HCT116 (cell line): ENCODE results near the gene SEPTIN2. TPM values are rescaled to one million over a fixed set of nuclear protein-coding genes. Genes with fewer than 3 reads are reported as not detected.

Experiments used
- ATAC-seq: fragments of 200-7000 bp; cut with Tn5 transposase; 2 replicates; pipeline ENCODE4 v1.9.1; 2020; ENCODE audit warnings: mild to moderate bottlenecking, moderate library complexity
- BruUV-seq: library from RNA; stranded (reverse); fragments of 400-500 nt; replicated peaks from 2 replicates; lab custom pipeline; 2021; lab: Mats Ljungman, UMichigan
- CTCF ChIA-PET: fragments of 300-600 bp; sonication (Branson Sonifier 250); formaldehyde crosslinking; loops from one replicate; lab custom pipeline; 2021; ENCODE audit warnings: antibody characterized with exemption; lab: Charles Lee
- POLR2A ChIA-PET: fragments of 300-600, 350-600 bp; sonication (Branson Sonifier 250); formaldehyde crosslinking; loops from one replicate; lab custom pipeline; 2021; ENCODE audit warnings: antibody characterized with exemption; lab: Charles Lee
- RAD21 ChIA-PET, 2 experiments: fragments of 300-600 bp; sonication (Branson Sonifier 250); formaldehyde crosslinking; loops; one replicate each; lab custom pipeline; 2023; ENCODE audit warnings: low total read pairs in 2 of 2; ENCODE audit not compliant: uncharacterized antibody in 2 of 2, unreplicated experiment in 2 of 2, low non-redundant PET in 1 of 2; lab: Charles Lee
- DNase-seq: peaks from one replicate; pipeline ENCODE4 v3.0.0-alpha.2; 2010; ENCODE audit warnings: low read depth, low spot score
- H2AFZ ChIP-seq: fragments of 200-600 bp; shearing (Covaris generic), sonication (generic); 2 replicates; pipeline ENCODE4 v1.6.1; 2017; ENCODE audit warnings: low read depth, mixed run types, mixed read lengths, antibody characterized with exemption, low read length; ENCODE audit not compliant: poor library complexity, severe bottlenecking
- H3K27ac ChIP-seq: 2 replicates; pipeline ENCODE4 v1.5.1; 2012; ENCODE audit warnings: low read depth, low read length
- H3K27me3 ChIP-seq: fragments of 200-600 bp; sonication (generic); 2 replicates; pipeline ENCODE4 v1.6.1; 2016; ENCODE audit warnings: mixed run types, low read length, mixed read lengths; ENCODE audit not compliant: insufficient read depth
- H3K36me3 ChIP-seq, 2 experiments: fragments of 200-500 bp in 1 of 2; fragments of 200-600 bp in 1 of 2; sonication (Bioruptor generic) in 1 of 2; sonication (generic) in 1 of 2; 2 replicates each; pipeline versions ENCODE4 v1.5.1 to v1.6.1; 2014 to 2016; ENCODE audit warnings: low read length in 2 of 2, inconsistent platforms in 1 of 2, mixed read lengths in 1 of 2, mixed run types in 1 of 2; ENCODE audit not compliant: insufficient read depth in 2 of 2, control insufficient read depth in 1 of 2
- H3K4me1 ChIP-seq, 2 experiments: fragments of 200-600 bp in 1 of 2; sonication (generic) in 1 of 2; 2 replicates each; pipeline versions ENCODE4 v1.5.1 to v1.6.1; 2012 to 2017; ENCODE audit warnings: low read length in 2 of 2, inconsistent platforms in 1 of 2, mild to moderate bottlenecking in 1 of 2, mixed read lengths in 1 of 2, mixed run types in 1 of 2, moderate library complexity in 1 of 2; ENCODE audit not compliant: insufficient read depth in 2 of 2, control insufficient read depth in 1 of 2
- H3K4me2 ChIP-seq: fragments of 200-600 bp; sonication (generic); 2 replicates; pipeline ENCODE4 v1.6.1; 2017; ENCODE audit warnings: mixed run types, low read length, mixed read lengths
- H3K4me3 ChIP-seq, 2 experiments: fragments of 200-600 bp in 1 of 2; sonication (generic) in 1 of 2; replicated peaks in 1 of 2; 2 replicates each; pipeline ENCODE4 v1.5.1; 2011 to 2016; ENCODE audit warnings: low read length in 2 of 2, control low read depth in 1 of 2, low read depth in 1 of 2, mild to moderate bottlenecking in 1 of 2, mixed read lengths in 1 of 2, mixed run types in 1 of 2
- H3K79me2 ChIP-seq: fragments of 200-600 bp; sonication (generic); 2 replicates; pipeline ENCODE4 v1.6.1; 2017; ENCODE audit warnings: mild to moderate bottlenecking, mixed run types, low read length, moderate library complexity, mixed read lengths; ENCODE audit not compliant: insufficient read depth
- H3K9ac ChIP-seq: fragments of 200-600 bp; sonication (generic); 2 replicates; pipeline ENCODE4 v1.6.1; 2016; ENCODE audit warnings: low read length, mixed read lengths
- H3K9me2 ChIP-seq: fragments of 200-600 bp; sonication (generic), shearing (Covaris generic); 2 replicates; pipeline ENCODE4 v1.6.1; 2017; ENCODE audit warnings: mixed run types, mild to moderate bottlenecking, moderate library complexity; ENCODE audit not compliant: insufficient read depth
- H3K9me3 ChIP-seq, 2 experiments: fragments of 200-500 bp in 1 of 2; fragments of 200-600 bp in 1 of 2; sonication (Bioruptor generic) in 1 of 2; sonication (generic) in 1 of 2; 2 replicates each; pipeline ENCODE4 v1.6.1; 2014 to 2017; ENCODE audit warnings: low read length in 2 of 2, mixed read lengths in 2 of 2, inconsistent platforms in 1 of 2, low read depth in 1 of 2, mild to moderate bottlenecking in 1 of 2, mixed run types in 1 of 2, moderate library complexity in 1 of 2; ENCODE audit not compliant: control insufficient read depth in 1 of 2, insufficient read depth in 1 of 2
- H4K20me1 ChIP-seq: fragments of 200-600 bp; sonication (generic), shearing (Covaris generic); 2 replicates; pipeline ENCODE4 v1.6.1; 2017; ENCODE audit warnings: mixed run types, mild to moderate bottlenecking, moderate library complexity; ENCODE audit not compliant: insufficient read depth
- ATF3 ChIP-seq: IDR thresholded peaks from 2 replicates; pipeline ENCODE4 v1.6.1; 2012
- CBX3 ChIP-seq: IDR thresholded peaks from 2 replicates; pipeline ENCODE4 v1.6.1; 2012; ENCODE audit warnings: low read depth
- CEBPB ChIP-seq: IDR thresholded peaks from 2 replicates; pipeline ENCODE4 v1.6.1; 2012; ENCODE audit warnings: low read depth
- REST ChIP-seq: IDR thresholded peaks from 2 replicates; pipeline ENCODE4 v1.6.1; 2012; ENCODE audit warnings: low read depth
- SIN3A ChIP-seq: IDR thresholded peaks from 2 replicates; pipeline ENCODE4 v1.6.1; 2012; ENCODE audit warnings: low read depth
- SP1 ChIP-seq: IDR thresholded peaks from 2 replicates; pipeline ENCODE4 v1.6.1; 2012; ENCODE audit warnings: low read depth
- TCF7L2 ChIP-seq: IDR thresholded peaks from 2 replicates; pipeline ENCODE4 v1.7.0; 2011; ENCODE audit warnings: borderline replicate concordance, inconsistent platforms; ENCODE audit not compliant: insufficient read depth, insufficient read length; ENCODE audit errors: extremely low read depth
- intact Hi-C: fragments of 100-400 bp; cut with micrococcal nuclease; formaldehyde crosslinking; loops from 2 replicates; pipeline ENCODE4 v1.10.0; 2022
- total RNA-seq: library from RNA; stranded (reverse); gene quantifications from one replicate; pipeline ENCODE4 v1.2.1, GENCODE V29; 2021; ENCODE audit not compliant: unreplicated experiment

The SEPTIN2 gene
- total RNA-seq, 1 experiment from 2014 or later = 317 TPM

GRCh38 chr2:241308267-241308666 is 7.5 kb upstream of the SEPTIN2 start:
- ATAC-seq (no peak), DNase-seq (no peak)
- intact Hi-C loops = no loop called here
- Histone ChIP-seq H3K4me1 (peaks cover 0 to 7% of the 10 kb centered on the region in 2 experiments; a peak in 1 of 4 replicates), H3K79me2 (peaks cover 100% of the 10 kb centered on the region), H3K9me3 (no peaks in the 10 kb centered on the region), H2AFZ (no peak overlapping the region), H3K9me2 (no peaks in the 10 kb centered on the region), H3K4me3 (no peak overlapping the region), H3K27ac (no peak overlapping the region), H3K9ac (no peak overlapping the region)
- ChIA-PET RAD21 (no interaction called here), POLR2A (no interaction called here)
- no TSS peak for BruUV-seq
- no peak for TF ChIP-seq CEBPB
- no peak for TF ChIP-seq CBX3
- no peak for TF ChIP-seq REST
- TF ChIP-seq SIN3A = no peak
- TF ChIP-seq ATF3 = no peak
- TF ChIP-seq SP1 = no peak
- no peak for TF ChIP-seq TCF7L2
- TF ChIP-seq, all 23 proteins: peak for 0
- H4K20me1 ChIP-seq = peaks cover 38% of the 10 kb centered on the region; the same call in 1 of the 2 replicates
- H3K4me2 ChIP-seq = no peak overlapping the region
- no peaks in the 10 kb centered on the region for H3K27me3 ChIP-seq
- CTCF ChIA-PET = no interaction called here
- H3K36me3 ChIP-seq = no peaks in the 10 kb centered on the region
